HepG2 (cell line): Measurements from ENCODE around the gene MAPK7. TPM values are rescaled to one million over a fixed set of nuclear protein-coding genes. Genes with fewer than 3 reads are reported as not detected.

ENCODE experiments used
- ATF7-NPFF ChIP-seq: sonication (generic); formaldehyde crosslinking; IDR thresholded peaks from 2 replicates; pipeline ENCODE4 v1.8.1; 2023; ENCODE audit warnings: mild to moderate bottlenecking, low read depth, missing genetic modification reagents, moderate library complexity
- BHLHE40 ChIP-seq: IDR thresholded peaks from 2 replicates; pipeline ENCODE4 v1.6.1; 2011; ENCODE audit warnings: low read length, improper control_type of control experiment
- FOXA3 ChIP-seq: IDR thresholded peaks from 2 replicates; pipeline ENCODE4 v1.6.1; 2016; ENCODE audit warnings: missing genetic modification reagents, missing compliant biosample characterization
- HES4 ChIP-seq: sonication (generic); formaldehyde crosslinking; IDR thresholded peaks from 2 replicates; pipeline ENCODE4 v1.9.0; 2021; ENCODE audit warnings: mild to moderate bottlenecking, missing genetic modification reagents, borderline replicate concordance
- HOXA3 ChIP-seq: sonication (generic); formaldehyde crosslinking; IDR thresholded peaks from 2 replicates; pipeline ENCODE4 v1.5.0; 2020; ENCODE audit warnings: missing genetic modification reagents
- KDM5A ChIP-seq: fragments of 200-600 bp; sonication (generic); IDR thresholded peaks from 2 replicates; pipeline ENCODE4 v1.7.0; 2018; ENCODE audit warnings: antibody characterized with exemption, mild to moderate bottlenecking, low read length, borderline replicate concordance
- POLR2AphosphoS5 ChIP-seq: IDR thresholded peaks from 2 replicates; pipeline ENCODE4 v1.6.1; 2012; ENCODE audit warnings: low read depth, low read length
- REL ChIP-seq: sonication (generic); formaldehyde crosslinking; conservative IDR thresholded peaks from 2 replicates; pipeline ENCODE4 v1.8.0; 2022; ENCODE audit warnings: mild to moderate bottlenecking, missing genetic modification reagents, moderate library complexity
- STAT5B ChIP-seq: sonication (generic); formaldehyde crosslinking; IDR thresholded peaks from 2 replicates; pipeline ENCODE4 v1.4.0; 2020; ENCODE audit warnings: missing genetic modification reagents
- SUZ12 ChIP-seq: fragments of 150-350 bp; IDR thresholded peaks from 2 replicates; pipeline ENCODE4 v1.6.1; 2014; ENCODE audit warnings: low read depth, low read length
- TCF7L2 ChIP-seq: IDR thresholded peaks from 2 replicates; pipeline ENCODE4 v1.6.1; 2011; ENCODE audit warnings: mild to moderate bottlenecking, low read depth, low read length, moderate library complexity
- ZFP36L1 ChIP-seq: sonication (generic); formaldehyde crosslinking; IDR thresholded peaks from 2 replicates; pipeline ENCODE4 v1.8.0; 2022; ENCODE audit warnings: mild to moderate bottlenecking, missing genetic modification reagents, moderate library complexity
- ZNF614 ChIP-seq: IDR thresholded peaks from 2 replicates; pipeline ENCODE4 v1.6.1; 2018; ENCODE audit warnings: missing biosample characterization, missing genetic modification reagents, inconsistent platforms, borderline replicate concordance
- ZNF772 ChIP-seq: sonication (generic); formaldehyde crosslinking; IDR thresholded peaks from 2 replicates; pipeline ENCODE4 v1.5.0; 2020; ENCODE audit warnings: mild to moderate bottlenecking, missing genetic modification reagents
- ZNF780A ChIP-seq: sonication (generic); formaldehyde crosslinking; IDR thresholded peaks from 2 replicates; pipeline ENCODE4 v1.8.0; 2022; ENCODE audit warnings: mild to moderate bottlenecking, missing genetic modification reagents, moderate library complexity
- polyA plus RNA-seq, 8 experiments: library from polyadenylated mRNA; depleted of rRNA in 3 of 8; stranded (reverse) in 7 of 8; unstranded in 1 of 8; fragments of >200 nt; fragmentation: Illumina TruSeq in 4 of 8; extraction: Trizol in 4 of 8; gene quantifications; 2 replicates each; pipeline versions ENCODE4 v1.2.1 to v1.2.3, GENCODE V29; 2011 to 2016; ENCODE audit warnings: low read depth in 4 of 8, missing spikeins in 1 of 8, mixed read lengths in 1 of 8; ENCODE audit not compliant: insufficient read depth in 1 of 8
- total RNA-seq, 5 experiments: library from RNA; depleted of rRNA; stranded (reverse); fragments of >200 nt; fragmentation: Illumina TruSeq; extraction: Trizol; gene quantifications; 2 replicates each; pipeline ENCODE4 v1.2.3, GENCODE V29; 2016; ENCODE audit warnings: low read depth in 1 of 5
- TF ChIP-seq, protein P1 (sequence below): sonication (generic); formaldehyde crosslinking; IDR thresholded peaks from 2 replicates; pipeline ENCODE4 v1.5.1; 2020; ENCODE audit warnings: mild to moderate bottlenecking, missing genetic modification reagents, moderate library complexity
- TF ChIP-seq, protein P2 (sequence below): sonication (generic); formaldehyde crosslinking; IDR thresholded peaks from 2 replicates; pipeline ENCODE4 v1.4.0; 2020; ENCODE audit warnings: missing genetic modification reagents
- TF ChIP-seq, protein P3 (sequence below): sonication (generic); formaldehyde crosslinking; IDR thresholded peaks from 2 replicates; pipeline ENCODE4 v1.5.0; 2020; ENCODE audit warnings: mild to moderate bottlenecking, missing genetic modification reagents, moderate library complexity

The MAPK7 gene
- total and polyA plus RNA-seq, 2 of the 13 experiments (the other 11 are each of a cell fraction or from before 2014, with no cell fraction given) = 2.9 to 5.9 TPM

DNA sequence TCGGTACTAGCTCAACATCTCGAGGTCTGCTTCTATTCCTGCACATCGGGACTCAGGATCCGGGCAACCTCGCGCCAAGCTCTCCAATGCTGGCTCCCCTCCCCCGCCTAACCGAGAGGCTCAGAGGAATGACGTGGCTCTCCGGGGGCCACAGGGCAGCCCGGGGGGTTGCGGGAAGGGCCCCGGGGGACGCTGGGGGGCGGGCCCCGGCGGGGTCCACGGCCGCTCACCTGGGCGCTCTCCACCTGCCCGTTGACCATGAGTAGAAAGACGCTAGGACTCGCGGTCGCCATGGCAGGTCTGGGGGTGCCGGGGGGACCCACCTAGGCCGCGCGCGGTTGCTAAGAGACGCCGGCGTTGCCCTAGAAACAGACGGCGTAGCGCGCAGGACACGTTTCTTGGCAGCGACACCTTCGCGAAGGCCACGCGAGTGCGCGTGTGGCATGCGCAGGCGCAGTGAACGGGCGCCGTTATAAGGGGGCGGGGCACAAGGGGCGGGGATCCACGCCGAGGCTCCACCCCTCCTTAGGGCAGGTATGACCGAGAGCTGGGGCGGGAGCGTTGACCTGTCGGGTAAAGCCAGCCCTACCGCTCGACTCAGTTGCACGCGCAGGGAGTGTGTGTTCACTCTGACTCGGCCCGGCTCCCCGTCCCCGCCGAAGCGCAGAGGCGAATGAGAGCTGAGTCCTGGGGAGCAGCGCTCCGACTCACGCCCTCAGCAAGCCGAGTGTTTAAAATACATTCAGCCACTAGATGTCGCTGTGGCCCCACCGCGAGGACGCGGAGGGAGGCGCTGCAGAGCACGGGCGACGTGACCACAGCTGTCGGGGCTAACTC is 15.8 kb upstream of the MAPK7 start, which contains the start of gene B9D1 (continued):
- TF ChIP-seq, protein P1, sequence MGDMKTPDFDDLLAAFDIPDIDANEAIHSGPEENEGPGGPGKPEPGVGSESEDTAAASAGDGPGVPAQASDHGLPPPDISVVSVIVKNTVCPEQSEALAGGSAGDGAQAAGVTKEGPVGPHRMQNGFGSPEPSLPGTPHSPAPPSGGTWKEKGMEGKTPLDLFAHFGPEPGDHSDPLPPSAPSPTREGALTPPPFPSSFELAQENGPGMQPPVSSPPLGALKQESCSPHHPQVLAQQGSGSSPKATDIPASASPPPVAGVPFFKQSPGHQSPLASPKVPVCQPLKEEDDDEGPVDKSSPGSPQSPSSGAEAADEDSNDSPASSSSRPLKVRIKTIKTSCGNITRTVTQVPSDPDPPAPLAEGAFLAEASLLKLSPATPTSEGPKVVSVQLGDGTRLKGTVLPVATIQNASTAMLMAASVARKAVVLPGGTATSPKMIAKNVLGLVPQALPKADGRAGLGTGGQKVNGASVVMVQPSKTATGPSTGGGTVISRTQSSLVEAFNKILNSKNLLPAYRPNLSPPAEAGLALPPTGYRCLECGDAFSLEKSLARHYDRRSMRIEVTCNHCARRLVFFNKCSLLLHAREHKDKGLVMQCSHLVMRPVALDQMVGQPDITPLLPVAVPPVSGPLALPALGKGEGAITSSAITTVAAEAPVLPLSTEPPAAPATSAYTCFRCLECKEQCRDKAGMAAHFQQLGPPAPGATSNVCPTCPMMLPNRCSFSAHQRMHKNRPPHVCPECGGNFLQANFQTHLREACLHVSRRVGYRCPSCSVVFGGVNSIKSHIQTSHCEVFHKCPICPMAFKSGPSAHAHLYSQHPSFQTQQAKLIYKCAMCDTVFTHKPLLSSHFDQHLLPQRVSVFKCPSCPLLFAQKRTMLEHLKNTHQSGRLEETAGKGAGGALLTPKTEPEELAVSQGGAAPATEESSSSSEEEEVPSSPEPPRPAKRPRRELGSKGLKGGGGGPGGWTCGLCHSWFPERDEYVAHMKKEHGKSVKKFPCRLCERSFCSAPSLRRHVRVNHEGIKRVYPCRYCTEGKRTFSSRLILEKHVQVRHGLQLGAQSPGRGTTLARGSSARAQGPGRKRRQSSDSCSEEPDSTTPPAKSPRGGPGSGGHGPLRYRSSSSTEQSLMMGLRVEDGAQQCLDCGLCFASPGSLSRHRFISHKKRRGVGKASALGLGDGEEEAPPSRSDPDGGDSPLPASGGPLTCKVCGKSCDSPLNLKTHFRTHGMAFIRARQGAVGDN (CRISPR knock-in tag) = peak; percentile 94
- TF ChIP-seq, protein P2, sequence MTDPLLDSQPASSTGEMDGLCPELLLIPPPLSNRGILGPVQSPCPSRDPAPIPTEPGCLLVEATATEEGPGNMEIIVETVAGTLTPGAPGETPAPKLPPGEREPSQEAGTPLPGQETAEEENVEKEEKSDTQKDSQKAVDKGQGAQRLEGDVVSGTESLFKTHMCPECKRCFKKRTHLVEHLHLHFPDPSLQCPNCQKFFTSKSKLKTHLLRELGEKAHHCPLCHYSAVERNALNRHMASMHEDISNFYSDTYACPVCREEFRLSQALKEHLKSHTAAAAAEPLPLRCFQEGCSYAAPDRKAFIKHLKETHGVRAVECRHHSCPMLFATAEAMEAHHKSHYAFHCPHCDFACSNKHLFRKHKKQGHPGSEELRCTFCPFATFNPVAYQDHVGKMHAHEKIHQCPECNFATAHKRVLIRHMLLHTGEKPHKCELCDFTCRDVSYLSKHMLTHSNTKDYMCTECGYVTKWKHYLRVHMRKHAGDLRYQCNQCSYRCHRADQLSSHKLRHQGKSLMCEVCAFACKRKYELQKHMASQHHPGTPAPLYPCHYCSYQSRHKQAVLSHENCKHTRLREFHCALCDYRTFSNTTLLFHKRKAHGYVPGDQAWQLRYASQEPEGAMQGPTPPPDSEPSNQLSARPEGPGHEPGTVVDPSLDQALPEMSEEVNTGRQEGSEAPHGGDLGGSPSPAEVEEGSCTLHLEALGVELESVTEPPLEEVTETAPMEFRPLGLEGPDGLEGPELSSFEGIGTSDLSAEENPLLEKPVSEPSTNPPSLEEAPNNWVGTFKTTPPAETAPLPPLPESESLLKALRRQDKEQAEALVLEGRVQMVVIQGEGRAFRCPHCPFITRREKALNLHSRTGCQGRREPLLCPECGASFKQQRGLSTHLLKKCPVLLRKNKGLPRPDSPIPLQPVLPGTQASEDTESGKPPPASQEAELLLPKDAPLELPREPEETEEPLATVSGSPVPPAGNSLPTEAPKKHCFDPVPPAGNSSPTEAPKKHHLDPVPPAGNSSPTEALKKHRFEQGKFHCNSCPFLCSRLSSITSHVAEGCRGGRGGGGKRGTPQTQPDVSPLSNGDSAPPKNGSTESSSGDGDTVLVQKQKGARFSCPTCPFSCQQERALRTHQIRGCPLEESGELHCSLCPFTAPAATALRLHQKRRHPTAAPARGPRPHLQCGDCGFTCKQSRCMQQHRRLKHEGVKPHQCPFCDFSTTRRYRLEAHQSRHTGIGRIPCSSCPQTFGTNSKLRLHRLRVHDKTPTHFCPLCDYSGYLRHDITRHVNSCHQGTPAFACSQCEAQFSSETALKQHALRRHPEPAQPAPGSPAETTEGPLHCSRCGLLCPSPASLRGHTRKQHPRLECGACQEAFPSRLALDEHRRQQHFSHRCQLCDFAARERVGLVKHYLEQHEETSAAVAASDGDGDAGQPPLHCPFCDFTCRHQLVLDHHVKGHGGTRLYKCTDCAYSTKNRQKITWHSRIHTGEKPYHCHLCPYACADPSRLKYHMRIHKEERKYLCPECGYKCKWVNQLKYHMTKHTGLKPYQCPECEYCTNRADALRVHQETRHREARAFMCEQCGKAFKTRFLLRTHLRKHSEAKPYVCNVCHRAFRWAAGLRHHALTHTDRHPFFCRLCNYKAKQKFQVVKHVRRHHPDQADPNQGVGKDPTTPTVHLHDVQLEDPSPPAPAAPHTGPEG (CRISPR knock-in tag) = peak; percentile 86
- TF ChIP-seq, protein P3, sequence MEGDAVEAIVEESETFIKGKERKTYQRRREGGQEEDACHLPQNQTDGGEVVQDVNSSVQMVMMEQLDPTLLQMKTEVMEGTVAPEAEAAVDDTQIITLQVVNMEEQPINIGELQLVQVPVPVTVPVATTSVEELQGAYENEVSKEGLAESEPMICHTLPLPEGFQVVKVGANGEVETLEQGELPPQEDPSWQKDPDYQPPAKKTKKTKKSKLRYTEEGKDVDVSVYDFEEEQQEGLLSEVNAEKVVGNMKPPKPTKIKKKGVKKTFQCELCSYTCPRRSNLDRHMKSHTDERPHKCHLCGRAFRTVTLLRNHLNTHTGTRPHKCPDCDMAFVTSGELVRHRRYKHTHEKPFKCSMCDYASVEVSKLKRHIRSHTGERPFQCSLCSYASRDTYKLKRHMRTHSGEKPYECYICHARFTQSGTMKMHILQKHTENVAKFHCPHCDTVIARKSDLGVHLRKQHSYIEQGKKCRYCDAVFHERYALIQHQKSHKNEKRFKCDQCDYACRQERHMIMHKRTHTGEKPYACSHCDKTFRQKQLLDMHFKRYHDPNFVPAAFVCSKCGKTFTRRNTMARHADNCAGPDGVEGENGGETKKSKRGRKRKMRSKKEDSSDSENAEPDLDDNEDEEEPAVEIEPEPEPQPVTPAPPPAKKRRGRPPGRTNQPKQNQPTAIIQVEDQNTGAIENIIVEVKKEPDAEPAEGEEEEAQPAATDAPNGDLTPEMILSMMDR (CRISPR knock-in tag) = peak; percentile 100
- TF ChIP-seq ATF7-NPFF (CRISPR knock-in tag) = peak; percentile 65
- TF ChIP-seq KDM5A = peak; percentile 95
- TF ChIP-seq STAT5B (CRISPR knock-in tag) = no peak
- peak; percentile 63; the same call in 1 of the 2 replicates for TF ChIP-seq ZFP36L1
- TF ChIP-seq HOXA3 = peak; percentile 63; the same call in 1 of the 2 replicates
- TF ChIP-seq SUZ12 = no peak
- TF ChIP-seq ZNF772 (CRISPR knock-in tag) = peak; percentile 76; the same call in 1 of the 2 replicates
- no peak for TF ChIP-seq REL (CRISPR knock-in tag)
- TF ChIP-seq FOXA3 (CRISPR knock-in tag) = peak; percentile 47
- TF ChIP-seq BHLHE40 = peak; percentile 59; the same call in 1 of the 2 replicates
- TF ChIP-seq TCF7L2 = no peak
- TF ChIP-seq HES4 (CRISPR knock-in tag) = peak; percentile 58; the same call in 1 of the 2 replicates
- peak; percentile 87; the same call in 1 of the 2 replicates for TF ChIP-seq ZNF614 (CRISPR knock-in tag)
- peak; percentile 55 for TF ChIP-seq POLR2AphosphoS5
- no peak for TF ChIP-seq ZNF780A
